B cell (primary cell): Measurements from ENCODE around the gene PSAPL1. TPM values are rescaled to one million over a fixed set of nuclear protein-coding genes. Genes with fewer than 3 reads are reported as not detected.

Source experiments
- ATAC-seq: fragments of 200-7000 bp; cut with Tn5 transposase; one replicate; pipeline ENCODE4 v1.10.0; 2021; ENCODE audit warnings: low read depth, mild to moderate bottlenecking, moderate number of reproducible peaks, moderate library complexity
- CTCF ChIA-PET: fragments of 350-600 bp; sonication (Branson Sonifier 250); formaldehyde crosslinking; loops from one replicate; lab custom pipeline; 2021; ENCODE audit warnings: antibody characterized with exemption, inconsistent platforms; lab: Charles Lee
- POLR2A ChIA-PET: fragments of 350-600 bp; sonication (Branson Sonifier 250); formaldehyde crosslinking; loops from one replicate; lab custom pipeline; 2021; ENCODE audit warnings: antibody characterized with exemption; lab: Charles Lee
- DNase-seq: peaks from one replicate; pipeline ENCODE4 v3.0.0; 2013
- H2AFZ ChIP-seq: 2 replicates; pipeline ENCODE4 v1.6.1; 2012; ENCODE audit warnings: mild to moderate bottlenecking, low read depth, low read length; ENCODE audit not compliant: insufficient read depth, poor library complexity, severe bottlenecking
- H3K27ac ChIP-seq, 2 donors: 1 replicate in 1 of 2; 2 replicates in 1 of 2; pipeline ENCODE4 v1.5.1; 2012 to 2013; ENCODE audit warnings: low read length in 2 of 2, mild to moderate bottlenecking in 2 of 2, moderate library complexity in 1 of 2
- H3K27me3 ChIP-seq, 4 experiments: fragments of 200-600 bp in 1 of 4; sonication (generic) in 1 of 4; replicated peaks in 1 of 4; 1 replicate in 2 of 4; 2 replicates in 2 of 4; pipeline versions ENCODE4 v1.6.1 to v1.7.0; 2013 to 2016; ENCODE audit warnings: low read length in 3 of 4, mild to moderate bottlenecking in 2 of 4, mixed read lengths in 1 of 4, moderate library complexity in 1 of 4; ENCODE audit not compliant: insufficient read depth in 4 of 4, control insufficient read depth in 3 of 4; ENCODE audit errors: control extremely low read depth in 1 of 4
- H3K36me3 ChIP-seq, 2 experiments: replicated peaks in 1 of 2; 1 replicate in 1 of 2; 2 replicates in 1 of 2; pipeline versions ENCODE4 v1.6.1 to v1.7.1; 2013; ENCODE audit warnings: low read length in 1 of 2; ENCODE audit not compliant: insufficient read depth in 2 of 2, control insufficient read depth in 1 of 2; ENCODE audit errors: control extremely low read depth in 1 of 2, extremely low read depth in 1 of 2
- H3K4me1 ChIP-seq, 2 donors: fragments of 200-600 bp in 1 of 2; sonication (generic) in 1 of 2; 1 replicate in 1 of 2; 2 replicates in 1 of 2; pipeline versions ENCODE4 v1.5.1 to v1.6.1; 2013 to 2017; ENCODE audit warnings: low read length in 2 of 2; ENCODE audit not compliant: control insufficient read depth in 2 of 2, insufficient read depth in 2 of 2
- H3K4me2 ChIP-seq: replicated peaks from 2 replicates; pipeline ENCODE3; 2012; ENCODE audit warnings: mild to moderate bottlenecking, low read depth, low read length; ENCODE audit not compliant: poor library complexity, severe bottlenecking
- H3K4me3 ChIP-seq, 5 experiments: fragments of 200-600 bp in 1 of 5; sonication (generic) in 1 of 5; 1 replicate in 3 of 5; 2 replicates in 2 of 5; pipeline versions ENCODE4 v1.5.1 to v1.7.0; 2011 to 2016; ENCODE audit warnings: low read length in 4 of 5, mild to moderate bottlenecking in 4 of 5, low read depth in 2 of 5, control low read depth in 1 of 5, moderate library complexity in 1 of 5; ENCODE audit not compliant: insufficient read depth in 1 of 5; ENCODE audit errors: control extremely low read depth in 1 of 5, extremely low read depth in 1 of 5
- H3K79me2 ChIP-seq: fragments of 200-600 bp; sonication (generic); one replicate; pipeline ENCODE4 v1.6.0; 2016; ENCODE audit warnings: low read length; ENCODE audit not compliant: control insufficient read depth, insufficient read depth
- H3K9ac ChIP-seq: fragments of 200-600 bp; sonication (generic); 2 replicates; pipeline ENCODE4 v1.6.1; 2017; ENCODE audit warnings: mild to moderate bottlenecking, low read length, moderate library complexity
- H3K9me3 ChIP-seq, 3 donors: one replicate each; pipeline versions ENCODE4 v1.6.1 to v1.7.1; 2013; ENCODE audit warnings: low read length in 2 of 3; ENCODE audit not compliant: control insufficient read depth in 2 of 3, insufficient read depth in 1 of 3; ENCODE audit errors: control extremely low read depth in 1 of 3
- H4K20me1 ChIP-seq: 2 replicates; pipeline ENCODE4 v1.6.0; 2012; ENCODE audit warnings: mild to moderate bottlenecking, low read length; ENCODE audit not compliant: insufficient read depth, control insufficient read depth, poor library complexity, severe bottlenecking
- H3K27ac Mint-ChIP-seq: one replicate; pipeline ENCODE4 v1.8.0; 2021; ENCODE audit warnings: mixed read lengths
- H3K27me3 Mint-ChIP-seq: one replicate; pipeline ENCODE4 v1.8.0; 2021; ENCODE audit warnings: mixed read lengths
- H3K4me1 Mint-ChIP-seq: one replicate; pipeline ENCODE4 v1.8.0; 2021; ENCODE audit warnings: mixed read lengths
- H3K4me3 Mint-ChIP-seq: one replicate; pipeline ENCODE4 v1.8.0; 2021; ENCODE audit warnings: mixed read lengths
- H3K9me3 Mint-ChIP-seq: one replicate; pipeline ENCODE4 v1.8.0; 2022; ENCODE audit warnings: mixed read lengths; ENCODE audit not compliant: insufficient read depth
- CTCF ChIP-seq: fragments of 200-600 bp; IDR thresholded peaks from one replicate; pipeline ENCODE4 v1.8.0; 2022; ENCODE audit warnings: antibody characterized with exemption, mild to moderate bottlenecking
- EZH2 ChIP-seq: IDR thresholded peaks from 2 replicates; pipeline ENCODE4 v1.6.1; 2012; ENCODE audit warnings: borderline replicate concordance, low read depth, mild to moderate bottlenecking, moderate library complexity, low read length; ENCODE audit not compliant: insufficient read depth, poor library complexity, severe bottlenecking
- WGBS: methylation state at CpG from one replicate; pipeline ENCODE4 v1.1.5; 2013; ENCODE audit warnings: missing lambda C conversion rate; ENCODE audit not compliant: insufficient coverage; 5-methylcytosine and 5-hydroxymethylcytosine counted together
- intact Hi-C: fragments of 100-400 bp; cut with micrococcal nuclease; formaldehyde crosslinking; loops from one replicate; pipeline ENCODE4 v1.10.0; 2022
- polyA plus RNA-seq: library from polyadenylated mRNA; depleted of rRNA; stranded (reverse); fragments of >200 nt; gene quantifications from 2 replicates; pipeline ENCODE4 v1.2.3, GENCODE V29; 2012
- total RNA-seq, 2 donors: library from RNA; stranded (reverse); fragments of 120-200 nt in 1 of 2; gene quantifications; 1 replicate in 1 of 2; 2 replicates in 1 of 2; pipeline versions ENCODE4 v1.2.3 to v1.2.4, GENCODE V29; 2013 to 2022

The PSAPL1 gene
- total and polyA plus RNA-seq, 2 donors (not counting 1 experiment from before 2014, with no cell fraction given): not detected

GRCh38 chr4:7402526-7402925 is 32.2 kb downstream of the PSAPL1 start:
- H3K27me3 Mint-ChIP-seq: peaks cover 6% of the 10 kb centered on the region
- Histone ChIP-seq H2AFZ (no peak overlapping the region), H3K9ac (no peak overlapping the region), H3K27me3 (no peaks in the 10 kb centered on the region), H4K20me1 (no peaks in the 10 kb centered on the region), H3K36me3 (no peaks in the 10 kb centered on the region), H3K4me2 (no peak overlapping the region), H3K9me3 (peaks cover 1 to 3% (median 2%) of the 10 kb centered on the region in 3 donors), H3K79me2 (no peaks in the 10 kb centered on the region), H3K4me3 (no peak overlapping the region), H3K4me1 (no peaks in the 10 kb centered on the region), H3K27ac (no peak overlapping the region)
- WGBS: 80% methylated on average over 1 of the region's 4 CpGs
- intact Hi-C loops: no loop called here
- TF ChIP-seq EZH2 (no peak), CTCF (no peak)
- no peaks in the 10 kb centered on the region for H3K4me1 Mint-ChIP-seq
- H3K9me3 Mint-ChIP-seq: peaks cover 9% of the 10 kb centered on the region
- no peak overlapping the region for H3K4me3 Mint-ChIP-seq
- ChIA-PET POLR2A (no interaction called here), CTCF (no interaction called here)
- H3K27ac Mint-ChIP-seq: no peak overlapping the region
- DNase-seq (no peak), ATAC-seq (no peak)

GRCh38 chr4:7400671-7401298 is 33.9 kb downstream of the PSAPL1 start:
- H4K20me1 ChIP-seq: no peaks in the 10 kb centered on the region
- Mint-ChIP-seq H3K4me1 (no peaks in the 10 kb centered on the region), H3K9me3 (peaks cover 9% of the 10 kb centered on the region), H3K27me3 (peaks cover 10% of the 10 kb centered on the region), H3K27ac (no peak overlapping the region), H3K4me3 (no peak overlapping the region)
- no peak overlapping the region for H3K27ac ChIP-seq
- no peak for DNase-seq
- H3K9ac ChIP-seq: no peak overlapping the region
- TF ChIP-seq EZH2: no peak
- no peak for TF ChIP-seq CTCF
- H3K4me1 ChIP-seq: no peaks in the 10 kb centered on the region
- H3K27me3 ChIP-seq: no peaks in the 10 kb centered on the region
- POLR2A ChIA-PET: no interaction called here
- H3K79me2 ChIP-seq: no peaks in the 10 kb centered on the region
- H2AFZ ChIP-seq: no peak overlapping the region
- no peak overlapping the region for H3K4me2 ChIP-seq
- H3K9me3 ChIP-seq: peaks cover 0 to 3% (median 2%) of the 10 kb centered on the region in 3 donors
- intact Hi-C loops: no loop called here
- no peak overlapping the region for H3K4me3 ChIP-seq
- no peaks in the 10 kb centered on the region for H3K36me3 ChIP-seq
- WGBS: 61% methylated on average over 2 of the region's 2 CpGs
- ATAC-seq: no peak
- CTCF ChIA-PET: no interaction called here
